Measurements from ENCODE around the gene PLXND1. TPM values are rescaled to one million over a fixed set of nuclear protein-coding genes. Genes with fewer than 3 reads are reported as not detected.

PLXND1 gene
- total and polyA plus RNA-seq, 2 donors (not counting 1 experiment from before 2014, with no cell fraction given), result 3.3 to 74.4 TPM

- H3K36me3 ChIP-seq (replicated peaks in 1 of 2; ENCODE audit: control extremely low read depth in 1 of 2, control insufficient read depth in 1 of 2, extremely low read depth in 1 of 2, insufficient read depth in 2 of 2, low read length in 1 of 2), result no peaks in the 10 kb centered on the region
- H3K4me1 ChIP-seq (ENCODE audit: control insufficient read depth in 2 of 2, insufficient read depth in 2 of 2, low read length in 2 of 2), result peaks cover 5 to 18% of the 10 kb centered on the region in 2 donors
- H4K20me1 ChIP-seq (ENCODE audit: control insufficient read depth, insufficient read depth, low read length, poor library complexity, severe bottlenecking), result no peaks in the 10 kb centered on the region
- intact Hi-C loops (cut with micrococcal nuclease), result loop anchor here (2.0 to 5.0 kb wide), 5 partner anchors 187 to 483 kb away; partner anchors contain the start of gene IFT122
- H3K4me3 ChIP-seq (ENCODE audit: control extremely low read depth in 1 of 5, extremely low read depth in 1 of 5, insufficient read depth in 1 of 5, low read depth in 2 of 5, low read length in 4 of 5), result no peak overlapping the region
- 82% methylated on average over 4 of the region's 6 CpGs for WGBS (ENCODE audit: insufficient coverage)
- no peaks in the 10 kb centered on the region for H3K27me3 Mint-ChIP-seq
- no peak overlapping the region for H3K27ac Mint-ChIP-seq
- DNase-seq (no peak), ATAC-seq (ENCODE audit: low read depth) (no peak)
- TF ChIP-seq EZH2 (IDR thresholded peaks at IDR 0.05; ENCODE audit: borderline replicate concordance, insufficient read depth, low read depth, low read length, poor library complexity, severe bottlenecking), result no peak
- TF ChIP-seq, protein P1, sequence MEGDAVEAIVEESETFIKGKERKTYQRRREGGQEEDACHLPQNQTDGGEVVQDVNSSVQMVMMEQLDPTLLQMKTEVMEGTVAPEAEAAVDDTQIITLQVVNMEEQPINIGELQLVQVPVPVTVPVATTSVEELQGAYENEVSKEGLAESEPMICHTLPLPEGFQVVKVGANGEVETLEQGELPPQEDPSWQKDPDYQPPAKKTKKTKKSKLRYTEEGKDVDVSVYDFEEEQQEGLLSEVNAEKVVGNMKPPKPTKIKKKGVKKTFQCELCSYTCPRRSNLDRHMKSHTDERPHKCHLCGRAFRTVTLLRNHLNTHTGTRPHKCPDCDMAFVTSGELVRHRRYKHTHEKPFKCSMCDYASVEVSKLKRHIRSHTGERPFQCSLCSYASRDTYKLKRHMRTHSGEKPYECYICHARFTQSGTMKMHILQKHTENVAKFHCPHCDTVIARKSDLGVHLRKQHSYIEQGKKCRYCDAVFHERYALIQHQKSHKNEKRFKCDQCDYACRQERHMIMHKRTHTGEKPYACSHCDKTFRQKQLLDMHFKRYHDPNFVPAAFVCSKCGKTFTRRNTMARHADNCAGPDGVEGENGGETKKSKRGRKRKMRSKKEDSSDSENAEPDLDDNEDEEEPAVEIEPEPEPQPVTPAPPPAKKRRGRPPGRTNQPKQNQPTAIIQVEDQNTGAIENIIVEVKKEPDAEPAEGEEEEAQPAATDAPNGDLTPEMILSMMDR (IDR thresholded peaks at IDR 0.05), result no peak
- no peak overlapping the region for H3K4me3 Mint-ChIP-seq
- POLR2A ChIA-PET, result no interaction called here
- CTCF ChIA-PET, result interaction anchor here (1.0 to 6.3 kb wide), 8 partner anchors 25 to 464 kb away, joined by 3 to 85 read pairs (median 7); no protein-coding TSS in a partner anchor
- no peak overlapping the region for H2AFZ ChIP-seq (ENCODE audit: insufficient read depth, low read depth, low read length, poor library complexity, severe bottlenecking)
- no peaks in the 10 kb centered on the region for H3K9me3 ChIP-seq (ENCODE audit: control extremely low read depth in 1 of 3, control insufficient read depth in 2 of 3, insufficient read depth in 1 of 3, low read length in 2 of 3)
- H3K9ac ChIP-seq (ENCODE audit: low read length), result no peak overlapping the region
- H3K27ac ChIP-seq (ENCODE audit: low read length in 2 of 2), result no peak overlapping the region
- H3K4me1 Mint-ChIP-seq, result peaks cover 17% of the 10 kb centered on the region
- H3K79me2 ChIP-seq (ENCODE audit: control insufficient read depth, insufficient read depth, low read length), result no peaks in the 10 kb centered on the region
- no peaks in the 10 kb centered on the region for H3K27me3 ChIP-seq (replicated peaks in 1 of 4; ENCODE audit: control extremely low read depth in 1 of 4, control insufficient read depth in 3 of 4, insufficient read depth in 4 of 4, low read length in 3 of 4)
- no peak overlapping the region for H3K4me2 ChIP-seq (replicated peaks; ENCODE audit: low read depth, low read length, poor library complexity, severe bottlenecking)
- no peaks in the 10 kb centered on the region for H3K9me3 Mint-ChIP-seq (ENCODE audit: insufficient read depth)
Measured at GRCh38 chr3:129629011-129629410, 22.5 kb upstream of the PLXND1 start.

GRCh38 chr3:129628169-129628522 is 21.7 kb upstream of the PLXND1 start:
- H3K36me3 ChIP-seq (replicated peaks in 1 of 2; ENCODE audit: control extremely low read depth in 1 of 2, control insufficient read depth in 1 of 2, extremely low read depth in 1 of 2, insufficient read depth in 2 of 2, low read length in 1 of 2), result no peaks in the 10 kb centered on the region
- CTCF ChIA-PET, result interaction anchor here (0.9 to 6.3 kb wide), 25 partner anchors 9 to 478 kb away, joined by 3 to 85 read pairs (median 4); partner anchors contain the start of gene TMCC1
- no peak overlapping the region for H3K27ac Mint-ChIP-seq
- H3K27me3 ChIP-seq (replicated peaks in 1 of 4; ENCODE audit: control extremely low read depth in 1 of 4, control insufficient read depth in 3 of 4, insufficient read depth in 4 of 4, low read length in 3 of 4), result no peaks in the 10 kb centered on the region
- peaks cover 5 to 18% of the 10 kb centered on the region in 2 donors for H3K4me1 ChIP-seq (ENCODE audit: control insufficient read depth in 2 of 2, insufficient read depth in 2 of 2, low read length in 2 of 2)
- H3K4me3 Mint-ChIP-seq, result peak overlapping the region; percentile 98
- peak overlapping the region; percentile 91 for H2AFZ ChIP-seq (ENCODE audit: insufficient read depth, low read depth, low read length, poor library complexity, severe bottlenecking)
- H3K27ac ChIP-seq (ENCODE audit: low read length in 2 of 2), result no peak overlapping the region
- H3K9me3 ChIP-seq (ENCODE audit: control extremely low read depth in 1 of 3, control insufficient read depth in 2 of 3, insufficient read depth in 1 of 3, low read length in 2 of 3), result no peaks in the 10 kb centered on the region
- WGBS (ENCODE audit: insufficient coverage), result 16% methylated on average over 7 of the region's 9 CpGs
- no peaks in the 10 kb centered on the region for H3K9me3 Mint-ChIP-seq (ENCODE audit: insufficient read depth)
- H3K79me2 ChIP-seq (ENCODE audit: control insufficient read depth, insufficient read depth, low read length), result no peaks in the 10 kb centered on the region
- intact Hi-C loops (cut with micrococcal nuclease), result loop anchor here (2.0 to 5.0 kb wide), 5 partner anchors 186 to 484 kb away; partner anchors contain the start of gene IFT122
- H3K4me1 Mint-ChIP-seq, result peaks cover 17% of the 10 kb centered on the region
- no peak overlapping the region for H3K9ac ChIP-seq (ENCODE audit: low read length)
- no peak for ATAC-seq (ENCODE audit: low read depth)
- H4K20me1 ChIP-seq (ENCODE audit: control insufficient read depth, insufficient read depth, low read length, poor library complexity, severe bottlenecking), result no peaks in the 10 kb centered on the region
- peak overlapping the region in 3 of 5 experiments; percentile 72 to 86 (median 77) for H3K4me3 ChIP-seq (ENCODE audit: control extremely low read depth in 1 of 5, extremely low read depth in 1 of 5, insufficient read depth in 1 of 5, low read depth in 2 of 5, low read length in 4 of 5)
- no peak for DNase-seq
- no peaks in the 10 kb centered on the region for H3K27me3 Mint-ChIP-seq
- peak overlapping the region; percentile 100 for H3K4me2 ChIP-seq (replicated peaks; ENCODE audit: low read depth, low read length, poor library complexity, severe bottlenecking)
- TF ChIP-seq EZH2 (IDR thresholded peaks at IDR 0.05; ENCODE audit: borderline replicate concordance, insufficient read depth, low read depth, low read length, poor library complexity, severe bottlenecking), result no peak
- TF ChIP-seq, protein P1 (IDR thresholded peaks at IDR 0.05), result no peak
- POLR2A ChIA-PET, result interaction anchor here (1.1 to 2.3 kb wide), 5 partner anchors 23 to 138 kb away, joined by 3 to 24 read pairs (median 4); no protein-coding TSS in a partner anchor
